Duodenal mucosa (tissue), 2 donors: ENCODE data around the gene RDX.
A peak's percentile ranks its signal among the peaks of the same experiment; 100 is the strongest.

Experiments
- H3K27ac ChIP-seq: one replicate; pipeline ENCODE4 v1.7.0; 2013; ENCODE audit warnings: low read depth, low read length
- H3K27me3 ChIP-seq, 2 donors: one replicate each; pipeline ENCODE4 v1.7.0; 2013; ENCODE audit warnings: low read length in 2 of 2, control low read depth in 1 of 2; ENCODE audit not compliant: insufficient read depth in 2 of 2, control insufficient read depth in 1 of 2
- H3K36me3 ChIP-seq, 2 donors: one replicate each; pipeline ENCODE4 v1.7.0; 2013; ENCODE audit warnings: low read length in 2 of 2, control low read depth in 1 of 2; ENCODE audit not compliant: insufficient read depth in 2 of 2, control insufficient read depth in 1 of 2
- H3K4me1 ChIP-seq, 2 donors: one replicate each; pipeline ENCODE4 v1.7.0; 2013; ENCODE audit warnings: low read length in 2 of 2, control low read depth in 1 of 2; ENCODE audit not compliant: insufficient read depth in 2 of 2, control insufficient read depth in 1 of 2
- H3K4me3 ChIP-seq, 2 donors: one replicate each; pipeline ENCODE4 v1.7.0; 2013; ENCODE audit warnings: low read length in 2 of 2, low read depth in 1 of 2
- H3K9ac ChIP-seq, 2 donors: one replicate each; pipeline ENCODE4 v1.7.0; 2013; ENCODE audit warnings: low read length in 2 of 2, low read depth in 1 of 2
- H3K9me3 ChIP-seq, 2 donors: one replicate each; pipeline ENCODE4 v1.7.0; 2013; ENCODE audit warnings: low read length in 2 of 2, control low read depth in 1 of 2; ENCODE audit not compliant: control insufficient read depth in 1 of 2

The RDX gene

GRCh38 chr11:110296226-110297075 is at the start of gene RDX:
TSS of gene RDX (minus strand) at chr11:110296614. CDS start at chr11:110279692, 16,922 bp downstream.
- peaks cover 17 to 34% of the 10 kb centered on the region in 2 donors for H3K27me3 ChIP-seq
- H3K36me3 ChIP-seq, result no peaks in the 10 kb centered on the region
- peak within 1 kb of the TSS; percentile 78 for H3K27ac ChIP-seq
- peaks cover 0 to 13% of the 10 kb centered on the region in 2 donors for H3K4me1 ChIP-seq
- H3K9me3 ChIP-seq, result no peaks in the 10 kb centered on the region
- H3K9ac ChIP-seq, result peak within 1 kb of the TSS; percentile 47 to 63
- peak within 1 kb of the TSS; percentile 71 to 76 for H3K4me3 ChIP-seq

GRCh38 chr11:110345743-110346142 is 49.3 kb upstream of the RDX start:
- H3K27ac ChIP-seq, result no peak overlapping the region
- H3K4me3 ChIP-seq, result no peak overlapping the region

DNA sequence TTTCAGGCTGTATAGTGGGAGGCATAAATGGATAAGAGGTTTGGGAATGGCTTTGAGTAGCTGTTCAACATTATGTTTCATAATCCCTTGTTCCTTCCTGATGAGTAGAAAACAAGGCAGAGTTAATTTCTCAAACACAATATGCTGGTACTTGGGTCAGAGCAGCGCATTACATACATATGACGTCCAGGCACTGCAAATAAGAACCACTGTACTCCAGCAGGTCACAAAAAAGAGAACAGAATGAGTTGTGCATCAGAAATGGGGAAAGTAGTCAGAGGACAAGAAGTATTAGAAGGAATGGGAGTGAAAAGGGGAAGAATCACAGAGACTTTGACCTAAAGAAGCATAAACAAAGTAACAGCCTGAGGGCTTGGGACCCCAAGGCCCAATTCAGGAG is 44.0 kb upstream of the RDX start:
- Histone ChIP-seq H3K4me1 (no peaks in the 10 kb centered on the region), H3K36me3 (no peaks in the 10 kb centered on the region), H3K27ac (no peak overlapping the region), H3K4me3 (no peak overlapping the region), H3K27me3 (peaks cover 0 to 5% of the 10 kb centered on the region in 2 donors), H3K9me3 (no peaks in the 10 kb centered on the region), H3K9ac (no peak overlapping the region)

More at GRCh38 chr11:110345743-110346142, 49.3 kb upstream of the RDX start:
- no peaks in the 10 kb centered on the region for H3K4me1 ChIP-seq
- no peaks in the 10 kb centered on the region for H3K9me3 ChIP-seq
- H3K27me3 ChIP-seq, result peaks cover 0 to 5% of the 10 kb centered on the region in 2 donors
- H3K9ac ChIP-seq, result no peak overlapping the region
- H3K36me3 ChIP-seq, result no peaks in the 10 kb centered on the region

- no peaks in the 10 kb centered on the region for H3K4me1 ChIP-seq
- no peak overlapping the region for H3K4me3 ChIP-seq
- peaks cover 0 to 5% of the 10 kb centered on the region in 2 donors for H3K27me3 ChIP-seq
- H3K9me3 ChIP-seq, result no peaks in the 10 kb centered on the region
- no peak overlapping the region for H3K27ac ChIP-seq
- no peak overlapping the region for H3K9ac ChIP-seq
- H3K36me3 ChIP-seq, result no peaks in the 10 kb centered on the region
These were observed 43.2 kb upstream of the RDX start for GRCh38 chr11:110339456-110340250.

DNA sequence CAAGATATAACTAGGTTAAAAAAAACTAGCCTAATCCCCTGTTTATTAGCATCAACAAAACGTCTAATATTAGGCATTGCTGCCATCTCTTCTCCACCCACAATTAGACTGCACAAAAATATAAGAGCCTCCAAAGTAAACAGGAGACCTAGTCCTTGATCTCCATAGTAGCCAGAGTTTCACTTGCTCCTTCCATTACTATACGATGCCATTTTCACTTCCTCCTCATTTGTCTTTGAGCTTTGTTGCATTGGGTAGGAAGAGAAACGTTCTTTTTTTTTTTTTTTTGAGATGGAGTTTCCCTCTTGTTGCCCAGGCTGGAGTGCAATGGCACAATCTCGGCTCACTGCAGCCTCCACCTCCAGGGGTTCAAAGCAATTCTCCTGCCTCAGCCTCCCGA is 42.3 kb upstream of the RDX start:
- no peaks in the 10 kb centered on the region for H3K4me1 ChIP-seq
- peaks cover 0 to 5% of the 10 kb centered on the region in 2 donors for H3K27me3 ChIP-seq
- no peak overlapping the region for H3K4me3 ChIP-seq
- H3K36me3 ChIP-seq, result no peaks in the 10 kb centered on the region
- H3K9me3 ChIP-seq, result no peaks in the 10 kb centered on the region
- no peak overlapping the region for H3K27ac ChIP-seq
- H3K9ac ChIP-seq, result no peak overlapping the region

GRCh38 chr11:110337570-110338193 is 41.3 kb upstream of the RDX start:
- Histone ChIP-seq H3K9me3 (no peaks in the 10 kb centered on the region), H3K36me3 (no peaks in the 10 kb centered on the region), H3K9ac (no peak overlapping the region), H3K27me3 (no peaks in the 10 kb centered on the region), H3K4me3 (no peak overlapping the region), H3K4me1 (no peaks in the 10 kb centered on the region), H3K27ac (no peak overlapping the region)

DNA sequence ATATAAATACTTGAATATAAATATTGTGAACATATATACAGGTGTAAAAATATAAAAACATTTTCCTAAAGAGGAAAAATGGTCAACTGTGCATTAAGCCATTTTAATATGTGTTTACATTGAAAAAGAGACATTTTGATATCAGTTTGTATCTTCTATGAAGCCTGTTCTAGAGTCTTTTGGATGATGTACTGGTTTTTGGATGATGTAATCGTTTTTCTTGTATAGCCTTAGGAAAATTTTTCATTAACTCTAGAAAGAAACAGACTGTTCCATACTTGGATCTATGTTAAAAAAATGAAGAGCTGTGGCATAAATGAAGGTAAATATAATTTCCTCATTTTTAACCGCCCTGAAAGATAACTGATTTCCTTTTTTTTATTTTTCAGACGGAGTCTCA is 39.6 kb upstream of the RDX start:
- Histone ChIP-seq H3K9ac (no peak overlapping the region), H3K27me3 (no peaks in the 10 kb centered on the region), H3K27ac (no peak overlapping the region), H3K4me3 (no peak overlapping the region), H3K4me1 (no peaks in the 10 kb centered on the region), H3K36me3 (no peaks in the 10 kb centered on the region), H3K9me3 (no peaks in the 10 kb centered on the region)

- Histone ChIP-seq H3K9me3 (no peaks in the 10 kb centered on the region), H3K4me1 (no peaks in the 10 kb centered on the region), H3K27me3 (no peaks in the 10 kb centered on the region), H3K36me3 (no peaks in the 10 kb centered on the region), H3K4me3 (no peak overlapping the region), H3K27ac (no peak overlapping the region), H3K9ac (no peak overlapping the region)
These were observed 38.9 kb upstream of the RDX start for GRCh38 chr11:110335358-110335757.

DNA sequence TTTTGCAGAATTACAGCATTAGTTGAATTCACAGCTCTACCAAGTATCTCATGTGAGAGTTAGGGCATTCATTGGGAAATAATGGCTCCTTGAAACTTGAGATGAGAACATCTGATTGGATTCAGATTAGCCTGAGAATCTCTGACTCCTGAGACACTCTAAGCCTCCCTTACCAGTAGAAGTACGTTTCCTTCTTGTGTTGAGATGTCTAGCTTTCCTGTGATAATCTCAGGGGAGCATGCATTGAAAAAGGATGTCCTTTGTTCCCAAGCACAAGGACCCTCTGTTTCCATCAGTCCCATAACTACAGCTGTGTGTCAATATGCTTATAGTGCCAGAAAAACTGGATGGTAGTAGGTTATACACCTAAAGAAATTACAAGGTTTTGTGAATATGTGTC is 35.2 kb upstream of the RDX start:
- Histone ChIP-seq H3K36me3 (no peaks in the 10 kb centered on the region), H3K4me3 (no peak overlapping the region), H3K4me1 (no peaks in the 10 kb centered on the region), H3K27ac (no peak overlapping the region), H3K9ac (no peak overlapping the region), H3K9me3 (no peaks in the 10 kb centered on the region), H3K27me3 (no peaks in the 10 kb centered on the region)

- no peaks in the 10 kb centered on the region for H3K9me3 ChIP-seq
- peaks cover 0 to 4% of the 10 kb centered on the region in 2 donors for H3K27me3 ChIP-seq
- H3K9ac ChIP-seq, result no peak overlapping the region
- no peak overlapping the region for H3K4me3 ChIP-seq
- no peaks in the 10 kb centered on the region for H3K4me1 ChIP-seq
- H3K27ac ChIP-seq, result no peak overlapping the region
- H3K36me3 ChIP-seq, result no peaks in the 10 kb centered on the region
These were observed 33.0 kb upstream of the RDX start for GRCh38 chr11:110329445-110329844.
